Chondrocyte (in vitro differentiated cells): ENCODE results near the gene CCDC63. TPM values are rescaled to one million over a fixed set of nuclear protein-coding genes. Genes with fewer than 3 reads are reported as not detected.

Source experiments
- DNase-seq: peaks from one replicate; pipeline ENCODE4 v3.0.0; 2021; ENCODE audit warnings: mixed read lengths, low spot score
- H3K27ac Mint-ChIP-seq: one replicate; pipeline ENCODE4 v1.8.0; 2021; ENCODE audit warnings: mild to moderate bottlenecking, moderate library complexity, mixed read lengths; ENCODE audit not compliant: unreplicated experiment
- H3K27me3 Mint-ChIP-seq: 2 replicates; pipeline ENCODE4 v1.8.0; 2021; ENCODE audit warnings: low read depth, mixed read lengths
- H3K36me3 Mint-ChIP-seq: 2 replicates; pipeline ENCODE4 v1.8.0; 2021; ENCODE audit warnings: low read depth, mixed read lengths
- H3K4me1 Mint-ChIP-seq: 2 replicates; pipeline ENCODE4 v1.8.0; 2021; ENCODE audit warnings: low read depth, mild to moderate bottlenecking, mixed read lengths
- H3K4me3 Mint-ChIP-seq: one replicate; pipeline ENCODE4 v1.8.0; 2021; ENCODE audit warnings: mild to moderate bottlenecking, moderate library complexity, mixed read lengths; ENCODE audit not compliant: unreplicated experiment
- H3K9me3 Mint-ChIP-seq: 2 replicates; pipeline ENCODE4 v1.8.0; 2021; ENCODE audit warnings: low read depth, mixed read lengths
- total RNA-seq: library from RNA; stranded (reverse); gene quantifications from 3 replicates; pipeline ENCODE4 v1.2.1, GENCODE V29; 2021
- TF ChIP-seq, protein P1 (sequence below): fragments of 200-600 bp; sonication (generic); IDR thresholded peaks from 2 replicates; pipeline ENCODE4 v1.5.0; 2021; ENCODE audit warnings: antibody characterized with exemption, mild to moderate bottlenecking, moderate library complexity

Gene CCDC63
- total RNA-seq, 1 donor from 2014 or later = not detected

DNA sequence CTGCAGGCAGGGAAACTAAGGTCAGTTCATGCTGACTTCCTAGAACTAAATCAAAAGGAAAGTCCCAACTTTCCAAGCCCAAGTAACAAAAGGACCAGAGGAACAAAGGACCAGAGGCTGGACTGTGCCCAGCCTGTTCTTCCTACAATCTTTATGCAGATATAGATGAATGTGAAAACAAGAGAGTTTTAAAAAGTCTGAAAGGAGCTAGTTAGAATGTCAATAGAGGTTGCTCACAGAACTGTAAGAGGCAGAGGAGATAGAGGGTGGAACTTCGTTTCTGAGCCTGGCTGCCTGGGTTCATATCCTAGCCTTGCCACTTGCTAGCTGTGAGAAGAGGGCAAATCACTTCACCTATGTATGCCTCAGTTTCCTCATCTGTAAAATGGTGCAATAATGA, 30.0 kb upstream of the CCDC63 start:
- Mint-ChIP-seq H3K4me3 (no peak overlapping the region), H3K4me1 (no peaks in the 10 kb centered on the region), H3K9me3 (no peaks in the 10 kb centered on the region), H3K27ac (no peak overlapping the region), H3K36me3 (no peaks in the 10 kb centered on the region), H3K27me3 (peaks cover 32% of the 10 kb centered on the region)
- no peak for DNase-seq
- TF ChIP-seq, protein P1, sequence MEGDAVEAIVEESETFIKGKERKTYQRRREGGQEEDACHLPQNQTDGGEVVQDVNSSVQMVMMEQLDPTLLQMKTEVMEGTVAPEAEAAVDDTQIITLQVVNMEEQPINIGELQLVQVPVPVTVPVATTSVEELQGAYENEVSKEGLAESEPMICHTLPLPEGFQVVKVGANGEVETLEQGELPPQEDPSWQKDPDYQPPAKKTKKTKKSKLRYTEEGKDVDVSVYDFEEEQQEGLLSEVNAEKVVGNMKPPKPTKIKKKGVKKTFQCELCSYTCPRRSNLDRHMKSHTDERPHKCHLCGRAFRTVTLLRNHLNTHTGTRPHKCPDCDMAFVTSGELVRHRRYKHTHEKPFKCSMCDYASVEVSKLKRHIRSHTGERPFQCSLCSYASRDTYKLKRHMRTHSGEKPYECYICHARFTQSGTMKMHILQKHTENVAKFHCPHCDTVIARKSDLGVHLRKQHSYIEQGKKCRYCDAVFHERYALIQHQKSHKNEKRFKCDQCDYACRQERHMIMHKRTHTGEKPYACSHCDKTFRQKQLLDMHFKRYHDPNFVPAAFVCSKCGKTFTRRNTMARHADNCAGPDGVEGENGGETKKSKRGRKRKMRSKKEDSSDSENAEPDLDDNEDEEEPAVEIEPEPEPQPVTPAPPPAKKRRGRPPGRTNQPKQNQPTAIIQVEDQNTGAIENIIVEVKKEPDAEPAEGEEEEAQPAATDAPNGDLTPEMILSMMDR = no peak

GRCh38 chr12:110818511-110818910, 28.3 kb upstream of the CCDC63 start:
- TF ChIP-seq, protein P1 = no peak

DNA sequence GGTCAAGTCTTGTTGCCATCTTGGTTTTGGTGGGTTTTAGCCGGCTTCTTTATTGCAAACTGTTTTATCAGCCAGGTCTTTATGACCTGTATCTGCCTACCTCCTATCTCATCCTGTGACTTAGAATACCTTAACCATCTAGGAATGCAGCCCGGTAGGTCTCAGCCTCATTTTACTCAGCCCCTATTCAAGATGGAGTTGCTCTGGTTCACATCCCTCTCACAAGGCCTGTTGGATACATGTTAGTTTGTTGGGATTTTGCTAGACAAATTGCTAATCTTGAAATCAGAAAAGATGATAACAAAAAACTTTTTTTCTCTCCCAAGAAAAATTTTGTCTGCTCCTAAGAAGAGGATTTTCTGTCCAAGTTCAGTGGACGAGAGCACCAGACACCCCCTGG, 27.6 kb upstream of the CCDC63 start:
- Mint-ChIP-seq H3K27me3 (peaks cover 26% of the 10 kb centered on the region), H3K27ac (no peak overlapping the region), H3K36me3 (no peaks in the 10 kb centered on the region), H3K4me3 (no peak overlapping the region), H3K4me1 (no peaks in the 10 kb centered on the region), H3K9me3 (no peaks in the 10 kb centered on the region)
- TF ChIP-seq, protein P1 = no peak
- DNase-seq = no peak

More at GRCh38 chr12:110818511-110818910, 28.3 kb upstream of the CCDC63 start:
- peaks cover 24% of the 10 kb centered on the region for H3K27me3 Mint-ChIP-seq
- H3K4me1 Mint-ChIP-seq = no peaks in the 10 kb centered on the region
- no peaks in the 10 kb centered on the region for H3K9me3 Mint-ChIP-seq
- DNase-seq = no peak
- H3K36me3 Mint-ChIP-seq = no peaks in the 10 kb centered on the region
- no peak overlapping the region for H3K27ac Mint-ChIP-seq
- H3K4me3 Mint-ChIP-seq = no peak overlapping the region

DNA sequence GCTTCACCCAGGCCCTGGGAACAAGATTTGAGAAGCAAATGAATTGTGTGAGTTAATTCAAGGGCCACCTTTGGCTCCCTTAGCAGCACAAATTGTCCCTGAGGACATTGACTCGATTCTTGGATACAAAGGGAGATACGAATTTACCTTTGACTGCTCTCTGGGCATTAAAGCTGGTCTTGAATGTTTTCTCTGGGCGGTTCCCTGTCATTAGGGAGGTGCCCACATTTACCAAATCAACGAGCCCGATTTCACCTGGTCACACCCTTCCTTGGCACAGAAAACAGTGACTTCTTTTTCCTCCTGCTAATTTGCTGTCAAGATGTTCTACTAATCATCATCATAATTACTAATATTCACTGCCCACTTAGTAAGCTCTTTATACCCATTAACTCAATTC, 27.1 kb upstream of the CCDC63 start:
- Mint-ChIP-seq H3K4me3 (no peak overlapping the region), H3K27me3 (peaks cover 26% of the 10 kb centered on the region), H3K36me3 (no peaks in the 10 kb centered on the region), H3K4me1 (no peaks in the 10 kb centered on the region), H3K9me3 (no peaks in the 10 kb centered on the region), H3K27ac (no peak overlapping the region)
- DNase-seq = no peak
- TF ChIP-seq, protein P1 = no peak

- TF ChIP-seq, protein P1 = no peak
- DNase-seq = no peak
- no peak overlapping the region for H3K27ac Mint-ChIP-seq
- no peak overlapping the region for H3K4me3 Mint-ChIP-seq
- H3K4me1 Mint-ChIP-seq = no peaks in the 10 kb centered on the region
- H3K27me3 Mint-ChIP-seq = peaks cover 20% of the 10 kb centered on the region
- no peaks in the 10 kb centered on the region for H3K36me3 Mint-ChIP-seq
- H3K9me3 Mint-ChIP-seq = no peaks in the 10 kb centered on the region
Observed at GRCh38 chr12:110821917-110822316, 24.9 kb upstream of the CCDC63 start.
